ENCODE measurements around the gene CEP41.

DNA sequence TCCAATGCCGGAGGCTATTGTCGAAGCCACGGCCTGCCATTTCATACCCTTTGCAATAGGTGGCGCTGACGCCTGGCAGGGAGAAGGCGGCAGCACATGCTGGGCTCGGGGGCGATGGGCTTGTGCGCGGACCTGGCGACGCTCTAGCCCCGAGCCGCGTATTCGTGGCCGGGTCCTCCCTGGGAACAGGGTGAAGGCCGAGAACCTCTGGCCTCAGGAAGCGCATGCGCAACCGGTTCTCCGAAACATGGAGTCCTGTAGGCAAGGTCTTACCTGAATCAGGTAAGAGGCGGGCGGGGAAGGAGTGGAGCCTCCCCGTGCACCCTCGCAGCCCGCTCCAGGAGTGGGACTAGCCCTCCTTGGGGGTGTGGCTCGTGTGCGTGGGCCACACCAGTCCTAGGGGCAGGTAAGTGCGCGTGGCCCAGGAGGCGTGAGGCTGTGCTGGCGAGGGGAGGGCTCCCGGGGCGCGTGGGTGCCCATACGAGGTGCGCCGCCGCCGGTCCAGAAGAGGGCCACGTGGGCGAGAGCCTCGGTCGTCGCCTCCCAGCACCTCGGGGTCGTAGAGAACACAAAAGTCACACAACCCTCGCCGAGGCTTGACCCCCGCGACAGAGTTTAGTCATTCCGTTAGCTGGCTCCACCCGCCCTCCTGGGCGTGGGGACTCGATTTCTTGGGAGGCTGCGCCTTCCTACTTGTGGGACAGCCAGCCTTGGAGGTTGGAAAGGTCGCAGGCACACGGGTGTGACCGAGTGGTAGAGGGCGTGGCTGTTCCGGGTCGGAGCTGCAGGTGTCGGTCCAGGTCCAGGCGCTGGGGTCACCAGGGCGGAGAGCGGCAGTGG, 45.5 kb upstream of the CEP41 start:
- TF ChIP-seq, protein P1, sequence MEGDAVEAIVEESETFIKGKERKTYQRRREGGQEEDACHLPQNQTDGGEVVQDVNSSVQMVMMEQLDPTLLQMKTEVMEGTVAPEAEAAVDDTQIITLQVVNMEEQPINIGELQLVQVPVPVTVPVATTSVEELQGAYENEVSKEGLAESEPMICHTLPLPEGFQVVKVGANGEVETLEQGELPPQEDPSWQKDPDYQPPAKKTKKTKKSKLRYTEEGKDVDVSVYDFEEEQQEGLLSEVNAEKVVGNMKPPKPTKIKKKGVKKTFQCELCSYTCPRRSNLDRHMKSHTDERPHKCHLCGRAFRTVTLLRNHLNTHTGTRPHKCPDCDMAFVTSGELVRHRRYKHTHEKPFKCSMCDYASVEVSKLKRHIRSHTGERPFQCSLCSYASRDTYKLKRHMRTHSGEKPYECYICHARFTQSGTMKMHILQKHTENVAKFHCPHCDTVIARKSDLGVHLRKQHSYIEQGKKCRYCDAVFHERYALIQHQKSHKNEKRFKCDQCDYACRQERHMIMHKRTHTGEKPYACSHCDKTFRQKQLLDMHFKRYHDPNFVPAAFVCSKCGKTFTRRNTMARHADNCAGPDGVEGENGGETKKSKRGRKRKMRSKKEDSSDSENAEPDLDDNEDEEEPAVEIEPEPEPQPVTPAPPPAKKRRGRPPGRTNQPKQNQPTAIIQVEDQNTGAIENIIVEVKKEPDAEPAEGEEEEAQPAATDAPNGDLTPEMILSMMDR (IDR thresholded peaks at IDR 0.05): peak; percentile 62
- no peak for TF ChIP-seq EZH2 (IDR thresholded peaks at IDR 0.05)
- no peak for TF ChIP-seq EZH2phosphoT487 (IDR thresholded peaks at IDR 0.05)
